Measurements from ENCODE around the gene ICAM1.
A peak's percentile ranks its signal among the peaks of the same experiment; 100 is the strongest.

The ICAM1 gene

GRCh38 chr19:10295847-10296591 is 25.1 kb downstream of the ICAM1 start:
- DNase-seq, result no peak
- H3K4me3 ChIP-seq (ENCODE audit: low read depth, low read length), result no peak overlapping the region
- H3K27ac ChIP-seq, result no peak overlapping the region
- in situ Hi-C loops (cut with HindIII; ENCODE audit: low pct_ligation_motif_present, low sequenced_read_pairs), result no loop called here
- H3K27me3 ChIP-seq (replicated peaks), result peaks cover 48% of the 10 kb centered on the region
- TF ChIP-seq CTCF (IDR thresholded peaks at IDR 0.05; ENCODE audit: low read depth, low read length, missing control alignments), result no peak
- H3K36me3 ChIP-seq (replicated peaks), result no peaks in the 10 kb centered on the region

- H3K27me3 ChIP-seq (replicated peaks), result peaks cover 14% of the 10 kb centered on the region
- no peak for DNase-seq
- no peak overlapping the region for H3K4me3 ChIP-seq (ENCODE audit: low read depth, low read length)
- no peak for TF ChIP-seq CTCF (IDR thresholded peaks at IDR 0.05; ENCODE audit: low read depth, low read length, missing control alignments)
- H3K36me3 ChIP-seq (replicated peaks), result no peaks in the 10 kb centered on the region
- H3K27ac ChIP-seq, result no peak overlapping the region
- in situ Hi-C loops (cut with HindIII; ENCODE audit: low pct_ligation_motif_present, low sequenced_read_pairs), result no loop called here
Measured at GRCh38 chr19:10299545-10300458, 28.9 kb downstream of the ICAM1 start.

GRCh38 chr19:10305139-10305806 is 34.4 kb downstream of the ICAM1 start:
- in situ Hi-C loops (cut with HindIII; ENCODE audit: low pct_ligation_motif_present, low sequenced_read_pairs), result no loop called here
- DNase-seq, result peak; percentile 40
- no peak overlapping the region for H3K4me3 ChIP-seq (ENCODE audit: low read depth, low read length)
- no peaks in the 10 kb centered on the region for H3K27me3 ChIP-seq (replicated peaks)
- no peak overlapping the region for H3K27ac ChIP-seq
- TF ChIP-seq CTCF (IDR thresholded peaks at IDR 0.05; ENCODE audit: low read depth, low read length, missing control alignments), result no peak
- H3K36me3 ChIP-seq (replicated peaks), result peaks cover 4% of the 10 kb centered on the region

- H3K27ac ChIP-seq, result no peak overlapping the region
- no peak for DNase-seq
Measured at GRCh38 chr19:10306327-10306726, 35.4 kb downstream of the ICAM1 start.

GRCh38 chr19:10309423-10309822 is 38.5 kb downstream of the ICAM1 start, which contains the start of gene ZGLP1:
Gene ZGLP1 (minus strand): TSS chr19:10309815.
- DNase-seq, result no peak
- in situ Hi-C loops (cut with HindIII; ENCODE audit: low pct_ligation_motif_present, low sequenced_read_pairs), result no loop called here
- H3K4me3 ChIP-seq (ENCODE audit: low read depth, low read length), result no peak within 1 kb of the TSS
- peaks cover 5% of the 10 kb centered on the region for H3K36me3 ChIP-seq (replicated peaks)
- H3K27me3 ChIP-seq (replicated peaks), result no peaks in the 10 kb centered on the region
- TF ChIP-seq CTCF (IDR thresholded peaks at IDR 0.05; ENCODE audit: low read depth, low read length, missing control alignments), result no peak
- no peak within 1 kb of the TSS for H3K27ac ChIP-seq

More at GRCh38 chr19:10306327-10306726, 35.4 kb downstream of the ICAM1 start:
- peaks cover 5% of the 10 kb centered on the region for H3K36me3 ChIP-seq (replicated peaks)
- no peak for TF ChIP-seq CTCF (IDR thresholded peaks at IDR 0.05; ENCODE audit: low read depth, low read length, missing control alignments)
- H3K4me3 ChIP-seq (ENCODE audit: low read depth, low read length), result no peak overlapping the region
- in situ Hi-C loops (cut with HindIII; ENCODE audit: low pct_ligation_motif_present, low sequenced_read_pairs), result no loop called here
- no peaks in the 10 kb centered on the region for H3K27me3 ChIP-seq (replicated peaks)
